Kidney epithelial cell (primary cell): ENCODE measurements around the gene LYRM1. TPM values are rescaled to one million over a fixed set of nuclear protein-coding genes. Genes with fewer than 3 reads are reported as not detected.
"Not testable (repeated sequence)": the region's sequence is repeated elsewhere in the genome, so short reads cannot be mapped to it uniquely, and the experiment has no call there.

ENCODE experiments used
- DNase-seq: peaks from one replicate; pipeline ENCODE4 v3.0.0-alpha.2; 2010; ENCODE audit warnings: low read depth
- H3K27me3 ChIP-seq: 2 replicates; pipeline ENCODE4 v1.6.0; 2011; ENCODE audit warnings: low read length; ENCODE audit not compliant: control insufficient read depth, insufficient read depth
- H3K36me3 ChIP-seq: 2 replicates; pipeline ENCODE4 v1.5.1; 2011; ENCODE audit warnings: low read length; ENCODE audit not compliant: control insufficient read depth, insufficient read depth
- H3K4me3 ChIP-seq: 2 replicates; pipeline ENCODE4 v1.5.1; 2011; ENCODE audit warnings: low read depth, mild to moderate bottlenecking, control low read depth, low read length
- CTCF ChIP-seq: IDR thresholded peaks from 2 replicates; pipeline ENCODE4 v1.5.1; 2011; ENCODE audit warnings: mild to moderate bottlenecking, moderate library complexity, low read length, control low read depth, inconsistent platforms; ENCODE audit not compliant: insufficient read depth, poor library complexity, severe bottlenecking
- total RNA-seq: library from RNA; depleted of rRNA; stranded (reverse); fragments of >200 nt; gene quantifications from 2 replicates; pipeline ENCODE4 v1.2.3, GENCODE V29; 2015

The LYRM1 gene
- total RNA-seq, 1 donor from 2014 or later = 64.8 TPM

GRCh38 chr16:20969386-20969785 lies 68.8 kb downstream of the LYRM1 start:
- DNase-seq = no peak
- Histone ChIP-seq H3K27me3 (no peaks in the 10 kb centered on the region), H3K36me3 (no peaks in the 10 kb centered on the region), H3K4me3 (no peak overlapping the region)
- no peak for TF ChIP-seq CTCF

- no peak overlapping the region for H3K4me3 ChIP-seq
- no peaks in the 10 kb centered on the region for H3K27me3 ChIP-seq
- H3K36me3 ChIP-seq = no peaks in the 10 kb centered on the region
- no peak for TF ChIP-seq CTCF
- DNase-seq = no peak
Observed at GRCh38 chr16:20971401-20971800, 70.8 kb downstream of the LYRM1 start.

- not testable (repeated sequence) for DNase-seq
Observed at GRCh38 chr16:20973201-20973600, 72.6 kb downstream of the LYRM1 start.

More at GRCh38 chr16:20973201-20973600, 72.6 kb downstream of the LYRM1 start:
- H3K36me3 ChIP-seq, H3K4me3 ChIP-seq, H3K27me3 ChIP-seq: not testable (repeated sequence)

Other genes with a start within 250 kb of the LYRM1 start
- gene ACSM1, start 203.1 kb upstream of the LYRM1 start, total RNA-seq = 1.2 and 1.6 TPM in 2 replicates
- gene THUMPD1, start 159.0 kb upstream of the LYRM1 start, total RNA-seq = 70.8 and 92.0 TPM in 2 replicates
- 5.9 and 14.4 TPM in 2 replicates for gene ACSM3, start 136.8 kb upstream of the LYRM1 start, total RNA-seq
- gene ERI2, start 94.3 kb upstream of the LYRM1 start, total RNA-seq = 15.3 and 20.5 TPM in 2 replicates
- 0.82 and 2.7 TPM in 2 replicates for gene REXO5, start 94.2 kb upstream of the LYRM1 start, total RNA-seq
- 12.9 and 14.8 TPM in 2 replicates for gene DCUN1D3, start 413 bp upstream of the LYRM1 start, total RNA-seq